ENCODE results near the gene TBX3. TPM values are rescaled to one million over a fixed set of nuclear protein-coding genes. Genes with fewer than 3 reads are reported as not detected.
A peak's percentile ranks its signal among the peaks of the same experiment; 100 is the strongest.

Gene TBX3
- total RNA-seq, 1 donor from 2014 or later: not detected

- peaks cover 100% of the 10 kb centered on the region for H3K27me3 ChIP-seq
- no peaks in the 10 kb centered on the region for H3K36me3 ChIP-seq
- peak overlapping the region; percentile 15 for H3K4me3 Mint-ChIP-seq
- no peak overlapping the region for H3K9ac ChIP-seq
- peaks cover 88% of the 10 kb centered on the region for H3K27me3 Mint-ChIP-seq (ENCODE audit: insufficient read depth, low read depth)
- no peak for TF ChIP-seq CTCF (IDR thresholded peaks at IDR 0.05)
- peak; percentile 92 for TF ChIP-seq EZH2 (IDR thresholded peaks at IDR 0.05)
- TF ChIP-seq EZH2phosphoT487 (IDR thresholded peaks at IDR 0.05): peak; percentile 94
- H3K9me3 ChIP-seq (ENCODE audit: low read depth): no peaks in the 10 kb centered on the region
- H3K27ac Mint-ChIP-seq: no peak overlapping the region
- no peaks in the 10 kb centered on the region for H3K36me3 Mint-ChIP-seq
- H3K4me2 ChIP-seq: peak overlapping the region; percentile 73
- DNase-seq (ENCODE audit: low spot score): peak; percentile 81
- peaks cover 39% of the 10 kb centered on the region for H3K4me1 ChIP-seq
- no peaks in the 10 kb centered on the region for H3K79me2 ChIP-seq (ENCODE audit: low read depth)
- H3K4me1 Mint-ChIP-seq: peaks cover 24% of the 10 kb centered on the region
- no peak overlapping the region for H3K27ac ChIP-seq
- H4K20me1 ChIP-seq (ENCODE audit: low read depth): peaks cover 82% of the 10 kb centered on the region
- peaks cover 44% of the 10 kb centered on the region for H3F3A ChIP-seq (ENCODE audit: low read depth)
- H3K9me3 Mint-ChIP-seq: no peaks in the 10 kb centered on the region
- H3K4me3 ChIP-seq: peak overlapping the region; percentile 37
- H2AFZ ChIP-seq (replicated peaks): no peak overlapping the region
These were observed 17.0 kb downstream of the TBX3 start for GRCh38 chr12:114666746-114667668.

GRCh38 chr12:114665411-114666260, 18.3 kb downstream of the TBX3 start:
- Histone ChIP-seq H3K9ac (no peak overlapping the region), H4K20me1 (ENCODE audit: low read depth) (peaks cover 68% of the 10 kb centered on the region), H3K27ac (no peak overlapping the region), H3K27me3 (peaks cover 98% of the 10 kb centered on the region), H3K79me2 (ENCODE audit: low read depth) (no peaks in the 10 kb centered on the region), H3K4me1 (peaks cover 39% of the 10 kb centered on the region), H3K4me2 (peak overlapping the region; percentile 67), H2AFZ (replicated peaks) (no peak overlapping the region), H3K9me3 (ENCODE audit: low read depth) (no peaks in the 10 kb centered on the region), H3K4me3 (peak overlapping the region; percentile 31), H3K36me3 (no peaks in the 10 kb centered on the region), H3F3A (ENCODE audit: low read depth) (peaks cover 42% of the 10 kb centered on the region)
- H3K4me3 Mint-ChIP-seq: peak overlapping the region; percentile 64
- peak; percentile 59 for DNase-seq (ENCODE audit: low spot score)
- H3K36me3 Mint-ChIP-seq: no peaks in the 10 kb centered on the region
- no peak for TF ChIP-seq CTCF (IDR thresholded peaks at IDR 0.05)
- TF ChIP-seq EZH2phosphoT487 (IDR thresholded peaks at IDR 0.05): peak; percentile 94
- TF ChIP-seq EZH2 (IDR thresholded peaks at IDR 0.05): peak; percentile 97
- H3K27ac Mint-ChIP-seq: no peak overlapping the region
- no peaks in the 10 kb centered on the region for H3K9me3 Mint-ChIP-seq
- H3K4me1 Mint-ChIP-seq: peaks cover 19% of the 10 kb centered on the region
- peaks cover 77% of the 10 kb centered on the region for H3K27me3 Mint-ChIP-seq (ENCODE audit: insufficient read depth, low read depth)

- no peaks in the 10 kb centered on the region for H3K36me3 ChIP-seq
- Mint-ChIP-seq H3K27me3 (ENCODE audit: insufficient read depth, low read depth) (peaks cover 72% of the 10 kb centered on the region), H3K27ac (no peak overlapping the region), H3K36me3 (no peaks in the 10 kb centered on the region), H3K9me3 (no peaks in the 10 kb centered on the region), H3K4me1 (peaks cover 19% of the 10 kb centered on the region), H3K4me3 (no peak overlapping the region)
- H3K9me3 ChIP-seq (ENCODE audit: low read depth): no peaks in the 10 kb centered on the region
- peaks cover 60% of the 10 kb centered on the region for H4K20me1 ChIP-seq (ENCODE audit: low read depth)
- peaks cover 34% of the 10 kb centered on the region for H3F3A ChIP-seq (ENCODE audit: low read depth)
- no peaks in the 10 kb centered on the region for H3K79me2 ChIP-seq (ENCODE audit: low read depth)
- H3K4me1 ChIP-seq: peaks cover 38% of the 10 kb centered on the region
- peak; percentile 67 for DNase-seq (ENCODE audit: low spot score)
- peaks cover 98% of the 10 kb centered on the region for H3K27me3 ChIP-seq
- no peak overlapping the region for H3K9ac ChIP-seq
- no peak overlapping the region for H3K27ac ChIP-seq
- no peak overlapping the region for H2AFZ ChIP-seq (replicated peaks)
- TF ChIP-seq EZH2phosphoT487 (IDR thresholded peaks at IDR 0.05) (peak; percentile 90), CTCF (IDR thresholded peaks at IDR 0.05) (no peak), EZH2 (IDR thresholded peaks at IDR 0.05) (peak; percentile 76)
- peak overlapping the region; percentile 26 for H3K4me3 ChIP-seq
- H3K4me2 ChIP-seq: peak overlapping the region; percentile 67
These were observed 19.2 kb downstream of the TBX3 start for GRCh38 chr12:114664651-114665320.
